ENCODE measurements around the gene VPS37C.

Gene VPS37C

DNA sequence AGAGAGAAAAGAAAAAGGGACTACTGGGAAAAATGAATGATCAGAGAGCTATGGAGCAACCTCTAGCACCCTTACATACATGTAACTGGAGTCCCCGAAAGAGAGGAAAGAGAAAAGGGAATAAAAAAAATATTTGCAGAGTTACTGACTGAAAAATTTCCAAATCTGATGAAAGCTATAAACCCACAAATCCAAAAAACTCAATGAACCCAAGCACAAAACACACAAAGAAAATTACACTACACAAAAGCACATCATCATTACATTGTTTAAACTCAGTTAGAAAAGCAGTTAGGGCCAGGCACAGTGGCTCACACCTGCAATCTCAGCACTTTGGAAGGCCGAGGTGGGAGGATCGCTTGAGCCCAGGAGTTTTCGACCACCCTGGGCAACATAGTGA is 6.7 kb downstream of the VPS37C start:
- ATAC-seq (ENCODE audit: low read depth) (no peak), DNase-seq (ENCODE audit: low spot score) (no peak)
- TF ChIP-seq, protein P1, sequence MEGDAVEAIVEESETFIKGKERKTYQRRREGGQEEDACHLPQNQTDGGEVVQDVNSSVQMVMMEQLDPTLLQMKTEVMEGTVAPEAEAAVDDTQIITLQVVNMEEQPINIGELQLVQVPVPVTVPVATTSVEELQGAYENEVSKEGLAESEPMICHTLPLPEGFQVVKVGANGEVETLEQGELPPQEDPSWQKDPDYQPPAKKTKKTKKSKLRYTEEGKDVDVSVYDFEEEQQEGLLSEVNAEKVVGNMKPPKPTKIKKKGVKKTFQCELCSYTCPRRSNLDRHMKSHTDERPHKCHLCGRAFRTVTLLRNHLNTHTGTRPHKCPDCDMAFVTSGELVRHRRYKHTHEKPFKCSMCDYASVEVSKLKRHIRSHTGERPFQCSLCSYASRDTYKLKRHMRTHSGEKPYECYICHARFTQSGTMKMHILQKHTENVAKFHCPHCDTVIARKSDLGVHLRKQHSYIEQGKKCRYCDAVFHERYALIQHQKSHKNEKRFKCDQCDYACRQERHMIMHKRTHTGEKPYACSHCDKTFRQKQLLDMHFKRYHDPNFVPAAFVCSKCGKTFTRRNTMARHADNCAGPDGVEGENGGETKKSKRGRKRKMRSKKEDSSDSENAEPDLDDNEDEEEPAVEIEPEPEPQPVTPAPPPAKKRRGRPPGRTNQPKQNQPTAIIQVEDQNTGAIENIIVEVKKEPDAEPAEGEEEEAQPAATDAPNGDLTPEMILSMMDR (IDR thresholded peaks at IDR 0.05; ENCODE audit: poor library complexity, severe bottlenecking): no peak
- peaks cover 9% of the 10 kb centered on the region for H3K9me3 ChIP-seq (ENCODE audit: severe bottlenecking)
- H3K4me3 ChIP-seq (ENCODE audit: severe bottlenecking): no peak overlapping the region
- H3K4me1 ChIP-seq (ENCODE audit: insufficient read depth, poor library complexity, severe bottlenecking): peaks cover 45% of the 10 kb centered on the region
- no peaks in the 10 kb centered on the region for H3K27me3 ChIP-seq (ENCODE audit: insufficient read depth, poor library complexity, severe bottlenecking)
- H3K36me3 ChIP-seq (ENCODE audit: low read depth): peaks cover 25% of the 10 kb centered on the region
- peak overlapping the region; percentile 90 for H3K27ac ChIP-seq (ENCODE audit: poor library complexity, severe bottlenecking)

DNA sequence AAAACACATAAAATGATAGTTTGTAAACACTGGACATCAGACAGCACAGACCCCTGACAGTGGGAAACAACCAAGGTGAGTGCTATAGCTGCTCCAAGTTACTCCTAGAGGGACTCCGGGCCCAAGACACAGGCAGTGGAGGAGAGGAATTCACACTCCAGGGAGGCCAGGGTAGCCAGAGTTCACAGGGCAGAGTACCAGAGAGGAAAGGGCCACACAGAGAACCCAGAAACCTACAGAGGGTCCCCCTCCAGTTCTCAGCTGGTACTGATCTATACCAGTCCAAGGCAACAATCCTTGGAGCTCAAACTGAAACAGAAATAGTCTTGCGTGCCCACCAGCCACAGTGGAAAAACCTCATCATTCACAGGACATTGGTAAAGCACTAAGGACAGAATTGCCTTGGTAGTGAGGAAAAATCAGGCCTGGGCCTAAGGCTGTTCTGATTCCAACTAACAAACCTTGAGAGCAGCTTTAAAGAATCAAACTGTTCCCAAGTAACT is 7.6 kb downstream of the VPS37C start:
- peak; percentile 22 for DNase-seq (ENCODE audit: low spot score)
- H3K9me3 ChIP-seq (ENCODE audit: severe bottlenecking): peaks cover 9% of the 10 kb centered on the region
- H3K27ac ChIP-seq (ENCODE audit: poor library complexity, severe bottlenecking): peak overlapping the region; percentile 90
- H3K27me3 ChIP-seq (ENCODE audit: insufficient read depth, poor library complexity, severe bottlenecking): no peaks in the 10 kb centered on the region
- H3K36me3 ChIP-seq (ENCODE audit: low read depth): peaks cover 25% of the 10 kb centered on the region
- H3K4me3 ChIP-seq (ENCODE audit: severe bottlenecking): no peak overlapping the region
- H3K4me1 ChIP-seq (ENCODE audit: insufficient read depth, poor library complexity, severe bottlenecking): peaks cover 38% of the 10 kb centered on the region
- peak; percentile 55 for ATAC-seq (ENCODE audit: low read depth)
- TF ChIP-seq, protein P1 (IDR thresholded peaks at IDR 0.05; ENCODE audit: poor library complexity, severe bottlenecking): no peak

DNA sequence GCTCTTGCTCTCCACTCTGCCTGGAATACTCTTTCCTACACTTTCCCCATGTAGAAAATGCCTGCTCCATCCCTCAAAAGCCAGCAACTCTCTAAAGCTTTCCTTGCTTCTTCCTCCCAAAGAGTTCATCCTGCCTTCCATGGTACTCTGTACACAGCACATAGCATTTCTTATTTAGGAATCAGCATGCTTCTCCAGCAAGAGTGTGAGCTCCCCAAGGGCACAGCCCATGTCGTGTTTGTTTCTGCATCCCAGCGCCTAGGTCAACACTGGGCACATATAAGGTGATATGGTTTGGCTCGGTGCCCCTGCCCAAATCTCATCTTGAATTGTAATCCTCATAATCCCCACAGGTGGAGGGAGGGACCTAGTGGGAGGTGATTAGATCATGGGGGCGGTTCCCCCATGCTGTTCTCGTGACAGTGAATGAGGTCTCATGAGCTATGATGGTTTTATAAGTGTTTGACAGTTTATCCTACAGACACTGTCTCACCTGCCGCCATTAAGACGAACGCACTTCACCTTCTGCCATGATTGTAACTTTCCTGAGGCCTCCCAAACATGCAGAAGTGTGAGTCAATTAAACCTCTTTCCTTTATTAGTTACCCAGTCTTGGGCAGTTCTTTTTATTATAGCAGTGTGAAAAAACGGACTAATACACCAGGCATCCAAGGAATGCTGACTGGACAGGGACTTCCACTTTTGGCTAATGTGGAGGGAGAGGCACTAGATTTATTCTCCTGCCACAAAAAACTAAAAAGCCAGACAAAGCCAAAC is 8.2 kb downstream of the VPS37C start:
- peak; percentile 33 for DNase-seq (ENCODE audit: low spot score)
- Histone ChIP-seq H3K4me3 (ENCODE audit: severe bottlenecking) (no peak overlapping the region), H3K4me1 (ENCODE audit: insufficient read depth, poor library complexity, severe bottlenecking) (peaks cover 32% of the 10 kb centered on the region), H3K9me3 (ENCODE audit: severe bottlenecking) (peaks cover 9% of the 10 kb centered on the region), H3K27ac (ENCODE audit: poor library complexity, severe bottlenecking) (peak overlapping the region; percentile 90), H3K27me3 (ENCODE audit: insufficient read depth, poor library complexity, severe bottlenecking) (no peaks in the 10 kb centered on the region), H3K36me3 (ENCODE audit: low read depth) (peaks cover 25% of the 10 kb centered on the region)
- TF ChIP-seq, protein P1 (IDR thresholded peaks at IDR 0.05; ENCODE audit: poor library complexity, severe bottlenecking): no peak
- ATAC-seq (ENCODE audit: low read depth): peak; percentile 91

DNA sequence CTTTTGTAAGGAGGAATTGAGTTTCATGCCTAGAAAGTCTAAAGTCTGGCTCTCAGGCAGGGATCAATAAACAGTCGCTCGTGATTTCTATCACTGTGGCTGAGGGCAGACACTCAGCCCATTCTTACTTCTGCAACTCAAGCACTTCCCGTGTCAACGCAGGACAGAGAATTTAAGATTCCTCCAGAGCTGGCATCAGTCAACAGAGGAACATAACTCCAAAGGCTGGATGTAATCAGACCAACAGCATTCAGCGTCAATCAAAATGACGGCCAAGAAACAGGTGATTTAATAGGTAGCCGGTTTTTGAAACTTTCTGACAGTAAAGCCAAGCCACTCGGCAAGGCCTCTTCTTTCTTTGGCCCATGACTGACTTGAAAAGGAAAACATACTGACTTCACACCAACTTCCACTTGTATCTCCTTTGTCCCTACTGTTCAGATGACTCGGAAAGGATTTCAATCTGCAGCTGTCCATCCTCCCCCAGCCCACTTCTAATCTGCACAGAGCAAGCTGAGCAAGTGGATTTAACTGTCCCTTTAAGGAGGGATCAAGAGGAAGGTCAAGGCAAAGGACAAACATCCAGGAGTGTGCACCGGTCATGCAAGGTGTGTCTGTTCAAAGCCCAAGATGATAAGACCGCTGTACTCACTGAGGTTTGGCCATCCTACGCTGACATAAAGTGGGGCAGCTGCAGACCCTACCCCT is 9.5 kb downstream of the VPS37C start:
- H3K27me3 ChIP-seq (ENCODE audit: insufficient read depth, poor library complexity, severe bottlenecking): no peaks in the 10 kb centered on the region
- TF ChIP-seq, protein P1 (IDR thresholded peaks at IDR 0.05; ENCODE audit: poor library complexity, severe bottlenecking): no peak
- H3K9me3 ChIP-seq (ENCODE audit: severe bottlenecking): peaks cover 9% of the 10 kb centered on the region
- peaks cover 32% of the 10 kb centered on the region for H3K4me1 ChIP-seq (ENCODE audit: insufficient read depth, poor library complexity, severe bottlenecking)
- H3K36me3 ChIP-seq (ENCODE audit: low read depth): peaks cover 16% of the 10 kb centered on the region
- no peak overlapping the region for H3K27ac ChIP-seq (ENCODE audit: poor library complexity, severe bottlenecking)
- ATAC-seq (ENCODE audit: low read depth) (no peak), DNase-seq (ENCODE audit: low spot score) (peak; percentile 9)
- H3K4me3 ChIP-seq (ENCODE audit: severe bottlenecking): no peak overlapping the region

All from RWPE2 (cell line).